Measurements from ENCODE around the gene ISCU. TPM values are rescaled to one million over a fixed set of nuclear protein-coding genes. Genes with fewer than 3 reads are reported as not detected.
"Not testable (repeated sequence)": the region's sequence is repeated elsewhere in the genome, so short reads cannot be mapped to it uniquely, and the experiment has no call there.

Gene ISCU
- total RNA-seq, 1 experiment from 2014 or later: 84.8 TPM

- Histone ChIP-seq H3K27ac (no peak overlapping the region), H3K36me3 (ENCODE audit: low read depth) (no peaks in the 10 kb centered on the region), H3K4me1 (replicated peaks; ENCODE audit: insufficient read depth) (peaks cover 16% of the 10 kb centered on the region), H3K4me2 (no peak overlapping the region), H3K4me3 (no peak overlapping the region), H2AFZ (no peak overlapping the region), H3K9me2 (ENCODE audit: insufficient read depth) (no peaks in the 10 kb centered on the region), H3F3A (ENCODE audit: insufficient read depth, low read depth) (0 out of 2 replicates have a peak, but pooled peaks cover 10% of the 10 kb centered on the region), H3K79me2 (ENCODE audit: low read depth) (no peaks in the 10 kb centered on the region), H4K20me1 (ENCODE audit: insufficient read depth) (no peaks in the 10 kb centered on the region), H3K9me3 (ENCODE audit: insufficient read depth, low read depth) (no peaks in the 10 kb centered on the region), H3K27me3 (ENCODE audit: insufficient read depth, low read depth) (no peaks in the 10 kb centered on the region)
- intact Hi-C loops (cut with micrococcal nuclease; ENCODE audit: unreplicated experiment): loop anchor here (1.0 to 10.0 kb wide), 5 partner anchors 48 to 704 kb away; partner anchors contain the start of genes ALKBH2 and FICD
- POLR2A ChIA-PET (ENCODE audit: unreplicated experiment): no interaction called here
- TF ChIP-seq CTCF (conservative IDR thresholded peaks at IDR 0.05): peak; percentile 98
- no peak for TF ChIP-seq EZH2 (IDR thresholded peaks at IDR 0.05; ENCODE audit: low read depth)
- DNase-seq: peak; percentile 58 to 77
- CTCF ChIA-PET: interaction anchor here (0.6 to 1.3 kb wide), 4 partner anchors 22 to 157 kb away, joined by 3 to 16 read pairs (median 7); no protein-coding TSS in a partner anchor
- BruUV-seq (replicated peaks): no TSS peak
Observed at GRCh38 chr12:108618079-108618952, 55.9 kb downstream of the ISCU start.

GRCh38 chr12:108618953-108619274 lies 56.5 kb downstream of the ISCU start:
- DNase-seq; H3K27me3 ChIP-seq (ENCODE audit: insufficient read depth, low read depth); H3K79me2 ChIP-seq (ENCODE audit: low read depth); H3K27ac ChIP-seq; H3F3A ChIP-seq (ENCODE audit: insufficient read depth, low read depth); H3K9me3 ChIP-seq (ENCODE audit: insufficient read depth, low read depth); BruUV-seq (replicated peaks); H3K36me3 ChIP-seq (ENCODE audit: low read depth); H2AFZ ChIP-seq; H3K9me2 ChIP-seq (ENCODE audit: insufficient read depth); H3K4me2 ChIP-seq; H3K4me3 ChIP-seq; CTCF ChIA-PET; H4K20me1 ChIP-seq (ENCODE audit: insufficient read depth): not testable (repeated sequence)
- intact Hi-C loops (cut with micrococcal nuclease; ENCODE audit: unreplicated experiment): loop anchor here (1.0 to 10.0 kb wide), 5 partner anchors 48 to 704 kb away; partner anchors contain the start of genes ALKBH2 and FICD
- POLR2A ChIA-PET (ENCODE audit: unreplicated experiment): interaction anchor here (0.6 kb wide), 1 partner anchor 917 kb away, joined by 8 read pairs; no protein-coding TSS in a partner anchor
- H3K4me1 ChIP-seq (replicated peaks; ENCODE audit: insufficient read depth): peaks cover 16% of the 10 kb centered on the region

Other genes starting within 250 kb of the ISCU start
- gene CMKLR1, start 223.3 kb upstream of the ISCU start, total RNA-seq (2021): not detected in 2 replicates
- 1.9 and 3.2 TPM in 2 replicates for gene FICD, start 47.3 kb upstream of the ISCU start, total RNA-seq (2021)
- gene SART3, start 1.4 kb upstream of the ISCU start, total RNA-seq (2021): 49.3 and 54.3 TPM in 2 replicates
- gene TMEM119, start 35.5 kb downstream of the ISCU start, total RNA-seq (2021): not detected in 2 replicates
- 0.35 and 0.96 TPM in 2 replicates for gene SELPLG, start 71.3 kb downstream of the ISCU start, total RNA-seq (2021)
- 122 and 139 TPM in 2 replicates for gene CORO1C, start 168.9 kb downstream of the ISCU start, total RNA-seq (2021)

All from PC-9 (cell line).